ENCODE measurements around the gene USP38.
"Not testable (repeated sequence)": the region's sequence is repeated elsewhere in the genome, so short reads cannot be mapped to it uniquely, and the experiment has no call there.

The USP38 gene

GRCh38 chr4:143262838-143263237 is 78.1 kb downstream of the USP38 start:
- DNase-seq (ENCODE audit: low read depth in 3 of 3, low spot score in 1 of 3), result no peak

GRCh38 chr4:143267690-143268089 is 83.0 kb downstream of the USP38 start:
- DNase-seq (ENCODE audit: low read depth in 3 of 3, low spot score in 1 of 3), result not testable (repeated sequence)

GRCh38 chr4:143270256-143270838 is 85.6 kb downstream of the USP38 start:
- DNase-seq (ENCODE audit: low read depth in 3 of 3, low spot score in 1 of 3), result no peak
